Measurements from ENCODE around the gene CPNE4.

- TF ChIP-seq CTCF (IDR thresholded peaks at IDR 0.05) (no peak), POLR2A (IDR thresholded peaks at IDR 0.05) (no peak)
Measured at GRCh38 chr3:131535131-131535530, 499.7 kb downstream of the CPNE4 start.

Data from stomach (tissue), 4 donors.